GM13977 (cell line): ENCODE results near the gene CNTF.

Source experiments
- DNase-seq: peaks from one replicate; pipeline ENCODE4 v3.0.0; 2012; ENCODE audit warnings: low spot score
- CTCF ChIP-seq: IDR thresholded peaks from 2 replicates; pipeline ENCODE4 v1.5.1; 2012; ENCODE audit warnings: mild to moderate bottlenecking, control low read depth; ENCODE audit not compliant: insufficient read depth; ENCODE audit errors: extremely low read depth, missing control alignments
- in situ Hi-C: fragments of 300-500 bp; cut with MboI; formaldehyde crosslinking; loops from one replicate; pipeline ENCODE4 v1.12.0; 2022; ENCODE audit warnings: low sequenced_read_pairs, low pct_unique_long_range_greater_than_20kb, mixed read lengths, inconsistent platforms; ENCODE audit not compliant: unreplicated experiment

Gene CNTF

GRCh38 chr11:58658623-58659022 is 36.2 kb downstream of the CNTF start:
- TF ChIP-seq CTCF, result no peak
- no peak for DNase-seq
- in situ Hi-C loops, result loop anchor here (25.0 kb wide), 1 partner anchor 479 kb away; the partner anchor contains the start of gene FAM111A

GRCh38 chr11:58659404-58659803 is 36.9 kb downstream of the CNTF start:
- in situ Hi-C loops, result loop anchor here (25.0 kb wide), 1 partner anchor 478 kb away; the partner anchor contains the start of gene FAM111A
- DNase-seq, result no peak
- no peak for TF ChIP-seq CTCF

- DNase-seq, result no peak
- no peak for TF ChIP-seq CTCF
- in situ Hi-C loops, result loop anchor here (25.0 kb wide), 1 partner anchor 477 kb away; the partner anchor contains the start of gene FAM111A
Measured at GRCh38 chr11:58659910-58660570, 37.6 kb downstream of the CNTF start.

GRCh38 chr11:58671983-58672633 is 49.6 kb downstream of the CNTF start:
- no peak for DNase-seq
- in situ Hi-C loops, result loop anchor here (25.0 kb wide), 1 partner anchor 465 kb away; the partner anchor contains the start of gene FAM111A
- no peak for TF ChIP-seq CTCF

GRCh38 chr11:58674609-58675008 is 52.1 kb downstream of the CNTF start:
- in situ Hi-C loops, result loop anchor here (25.0 kb wide), 1 partner anchor 463 kb away; the partner anchor contains the start of gene FAM111A

More at GRCh38 chr11:58674609-58675008, 52.1 kb downstream of the CNTF start:
- TF ChIP-seq CTCF, result no peak
- no peak for DNase-seq
